WTC11 (cell line): ENCODE measurements around the gene SLC25A12.

Experiments used
- IRF2 ChIP-seq: sonication (generic); formaldehyde crosslinking; IDR thresholded peaks from 2 replicates; pipeline ENCODE4 v1.8.0; 2022; ENCODE audit warnings: low read depth, missing genetic modification reagents, borderline replicate concordance
- PRRX2 ChIP-seq: fragments of 250-450 bp; sonication (Bioruptor Pico); IDR thresholded peaks from 2 replicates; pipeline ENCODE4 v1.8.0; 2021; ENCODE audit warnings: mild to moderate bottlenecking
- SP1 ChIP-seq: sonication (generic); formaldehyde crosslinking; conservative IDR thresholded peaks from 2 replicates; pipeline ENCODE4 v1.8.1; 2022; ENCODE audit warnings: missing genetic modification reagents
- TCF7 ChIP-seq: sonication (generic); formaldehyde crosslinking; IDR thresholded peaks from 2 replicates; pipeline ENCODE4 v1.8.0; 2022; ENCODE audit warnings: mild to moderate bottlenecking, low read depth, missing genetic modification reagents, moderate library complexity
- ZNF232 ChIP-seq: sonication (generic); formaldehyde crosslinking; IDR thresholded peaks from 2 replicates; pipeline ENCODE4 v1.8.0; 2022; ENCODE audit warnings: mild to moderate bottlenecking, missing genetic modification reagents
- ZNF416 ChIP-seq: fragments of 250-450 bp; sonication (Bioruptor Pico); IDR thresholded peaks from 2 replicates; pipeline ENCODE4 v1.9.0; 2021; ENCODE audit warnings: mild to moderate bottlenecking, inconsistent platforms
- TF ChIP-seq, protein P1 (sequence below): sonication (generic); formaldehyde crosslinking; IDR thresholded peaks from 2 replicates; pipeline ENCODE4 v1.8.1; 2022; ENCODE audit warnings: low read depth, mild to moderate bottlenecking, moderate library complexity, missing genetic modification reagents, borderline replicate concordance
- TF ChIP-seq, protein P2 (sequence below): sonication (generic); formaldehyde crosslinking; IDR thresholded peaks from 2 replicates; pipeline ENCODE4 v1.8.1; 2022; ENCODE audit warnings: low read depth, missing genetic modification reagents, borderline replicate concordance
- TF ChIP-seq, protein P3 (sequence below): fragments of 200-600 bp; IDR thresholded peaks from 2 replicates; pipeline ENCODE4 v1.8.0; 2022; ENCODE audit warnings: antibody characterized with exemption
- TF ChIP-seq, protein P4 (sequence below): sonication (generic); formaldehyde crosslinking; IDR thresholded peaks from 2 replicates; pipeline ENCODE4 v1.8.0; 2022; ENCODE audit warnings: mild to moderate bottlenecking, missing genetic modification reagents

DNA sequence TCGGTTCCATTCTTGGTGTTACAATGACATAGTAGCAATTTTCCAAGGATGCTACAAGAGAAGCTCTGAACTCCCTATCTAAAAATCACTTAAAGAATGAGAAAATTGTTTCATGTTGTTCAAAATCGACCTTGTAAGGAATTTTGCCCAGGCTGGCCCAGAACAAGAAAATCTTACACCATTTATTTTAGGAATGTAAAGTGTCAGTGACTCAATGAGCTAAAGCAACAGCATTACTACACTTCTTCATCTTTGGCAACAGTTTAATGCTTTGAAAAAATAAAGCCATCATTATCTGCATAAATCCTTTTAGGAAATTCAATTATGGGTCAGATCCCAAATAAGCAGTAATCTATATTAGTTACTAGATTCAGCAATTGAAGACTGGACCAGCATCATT is 38.6 kb downstream of the SLC25A12 start:
- TF ChIP-seq TCF7 (CRISPR knock-in tag) (no peak), PRRX2 (CRISPR knock-in tag) (no peak), SP1 (no peak), ZNF416 (CRISPR knock-in tag) (no peak), ZNF232 (no peak), IRF2 (CRISPR knock-in tag) (no peak)
- TF ChIP-seq, protein P1, sequence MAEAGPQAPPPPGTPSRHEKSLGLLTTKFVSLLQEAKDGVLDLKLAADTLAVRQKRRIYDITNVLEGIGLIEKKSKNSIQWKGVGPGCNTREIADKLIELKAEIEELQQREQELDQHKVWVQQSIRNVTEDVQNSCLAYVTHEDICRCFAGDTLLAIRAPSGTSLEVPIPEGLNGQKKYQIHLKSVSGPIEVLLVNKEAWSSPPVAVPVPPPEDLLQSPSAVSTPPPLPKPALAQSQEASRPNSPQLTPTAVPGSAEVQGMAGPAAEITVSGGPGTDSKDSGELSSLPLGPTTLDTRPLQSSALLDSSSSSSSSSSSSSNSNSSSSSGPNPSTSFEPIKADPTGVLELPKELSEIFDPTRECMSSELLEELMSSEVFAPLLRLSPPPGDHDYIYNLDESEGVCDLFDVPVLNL (CRISPR knock-in tag): no peak
- TF ChIP-seq, protein P2, sequence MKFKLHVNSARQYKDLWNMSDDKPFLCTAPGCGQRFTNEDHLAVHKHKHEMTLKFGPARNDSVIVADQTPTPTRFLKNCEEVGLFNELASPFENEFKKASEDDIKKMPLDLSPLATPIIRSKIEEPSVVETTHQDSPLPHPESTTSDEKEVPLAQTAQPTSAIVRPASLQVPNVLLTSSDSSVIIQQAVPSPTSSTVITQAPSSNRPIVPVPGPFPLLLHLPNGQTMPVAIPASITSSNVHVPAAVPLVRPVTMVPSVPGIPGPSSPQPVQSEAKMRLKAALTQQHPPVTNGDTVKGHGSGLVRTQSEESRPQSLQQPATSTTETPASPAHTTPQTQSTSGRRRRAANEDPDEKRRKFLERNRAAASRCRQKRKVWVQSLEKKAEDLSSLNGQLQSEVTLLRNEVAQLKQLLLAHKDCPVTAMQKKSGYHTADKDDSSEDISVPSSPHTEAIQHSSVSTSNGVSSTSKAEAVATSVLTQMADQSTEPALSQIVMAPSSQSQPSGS: no peak
- TF ChIP-seq, protein P3, sequence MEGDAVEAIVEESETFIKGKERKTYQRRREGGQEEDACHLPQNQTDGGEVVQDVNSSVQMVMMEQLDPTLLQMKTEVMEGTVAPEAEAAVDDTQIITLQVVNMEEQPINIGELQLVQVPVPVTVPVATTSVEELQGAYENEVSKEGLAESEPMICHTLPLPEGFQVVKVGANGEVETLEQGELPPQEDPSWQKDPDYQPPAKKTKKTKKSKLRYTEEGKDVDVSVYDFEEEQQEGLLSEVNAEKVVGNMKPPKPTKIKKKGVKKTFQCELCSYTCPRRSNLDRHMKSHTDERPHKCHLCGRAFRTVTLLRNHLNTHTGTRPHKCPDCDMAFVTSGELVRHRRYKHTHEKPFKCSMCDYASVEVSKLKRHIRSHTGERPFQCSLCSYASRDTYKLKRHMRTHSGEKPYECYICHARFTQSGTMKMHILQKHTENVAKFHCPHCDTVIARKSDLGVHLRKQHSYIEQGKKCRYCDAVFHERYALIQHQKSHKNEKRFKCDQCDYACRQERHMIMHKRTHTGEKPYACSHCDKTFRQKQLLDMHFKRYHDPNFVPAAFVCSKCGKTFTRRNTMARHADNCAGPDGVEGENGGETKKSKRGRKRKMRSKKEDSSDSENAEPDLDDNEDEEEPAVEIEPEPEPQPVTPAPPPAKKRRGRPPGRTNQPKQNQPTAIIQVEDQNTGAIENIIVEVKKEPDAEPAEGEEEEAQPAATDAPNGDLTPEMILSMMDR: no peak
- TF ChIP-seq, protein P4, sequence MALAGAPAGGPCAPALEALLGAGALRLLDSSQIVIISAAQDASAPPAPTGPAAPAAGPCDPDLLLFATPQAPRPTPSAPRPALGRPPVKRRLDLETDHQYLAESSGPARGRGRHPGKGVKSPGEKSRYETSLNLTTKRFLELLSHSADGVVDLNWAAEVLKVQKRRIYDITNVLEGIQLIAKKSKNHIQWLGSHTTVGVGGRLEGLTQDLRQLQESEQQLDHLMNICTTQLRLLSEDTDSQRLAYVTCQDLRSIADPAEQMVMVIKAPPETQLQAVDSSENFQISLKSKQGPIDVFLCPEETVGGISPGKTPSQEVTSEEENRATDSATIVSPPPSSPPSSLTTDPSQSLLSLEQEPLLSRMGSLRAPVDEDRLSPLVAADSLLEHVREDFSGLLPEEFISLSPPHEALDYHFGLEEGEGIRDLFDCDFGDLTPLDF (CRISPR knock-in tag): no peak
